ENCODE measurements around the gene RUSC2. TPM values are rescaled to one million over a fixed set of nuclear protein-coding genes. Genes with fewer than 3 reads are reported as not detected.
A peak's percentile ranks its signal among the peaks of the same experiment; 100 is the strongest.
"Not testable (repeated sequence)": the region's sequence is repeated elsewhere in the genome, so short reads cannot be mapped to it uniquely, and the experiment has no call there.

RUSC2 gene
- total RNA-seq, 1 experiment from 2014 or later, result 31.3 TPM

- DNase-seq (ENCODE audit: low read depth), result no peak
These were observed 421 bp downstream of the RUSC2 start for GRCh38 chr9:35490155-35490909.

- DNase-seq (ENCODE audit: low read depth), result peak; percentile 31
These were observed 1.1 kb downstream of the RUSC2 start for GRCh38 chr9:35490910-35491465.

- not testable (repeated sequence) for DNase-seq (ENCODE audit: low read depth)
These were observed 3.2 kb downstream of the RUSC2 start for GRCh38 chr9:35493119-35493518.

- DNase-seq (ENCODE audit: low read depth), result no peak
These were observed 6.1 kb downstream of the RUSC2 start for GRCh38 chr9:35495984-35496383.

GRCh38 chr9:35498245-35498644, 8.3 kb downstream of the RUSC2 start:
- not testable (repeated sequence) for DNase-seq (ENCODE audit: low read depth)

GRCh38 chr9:35499029-35499700, 9.3 kb downstream of the RUSC2 start:
- no peak for DNase-seq (ENCODE audit: low read depth)

- no peak for DNase-seq (ENCODE audit: low read depth)
These were observed 9.8 kb downstream of the RUSC2 start for GRCh38 chr9:35499701-35500030.

- peak; percentile 22 for DNase-seq (ENCODE audit: low read depth)
These were observed 10.3 kb downstream of the RUSC2 start for GRCh38 chr9:35500130-35500748.

- DNase-seq (ENCODE audit: low read depth), result no peak
These were observed 12.0 kb downstream of the RUSC2 start for GRCh38 chr9:35501946-35502345.

GRCh38 chr9:35506359-35506758, 16.4 kb downstream of the RUSC2 start:
- no peak for DNase-seq (ENCODE audit: low read depth)

GRCh38 chr9:35508069-35508468, 18.2 kb downstream of the RUSC2 start:
- no peak for DNase-seq (ENCODE audit: low read depth)

- DNase-seq (ENCODE audit: low read depth), result no peak
These were observed 20.5 kb downstream of the RUSC2 start for GRCh38 chr9:35510383-35510753.

GRCh38 chr9:35510754-35511428, 21.0 kb downstream of the RUSC2 start:
- DNase-seq (ENCODE audit: low read depth), result peak; percentile 97

GRCh38 chr9:35511453-35511852, 21.5 kb downstream of the RUSC2 start:
- DNase-seq (ENCODE audit: low read depth), result no peak

GRCh38 chr9:35515766-35516165, 25.9 kb downstream of the RUSC2 start:
- no peak for DNase-seq (ENCODE audit: low read depth)

- peak; percentile 77 for DNase-seq (ENCODE audit: low read depth)
These were observed 26.6 kb downstream of the RUSC2 start for GRCh38 chr9:35516479-35516878.

GRCh38 chr9:35517131-35517530, 27.2 kb downstream of the RUSC2 start:
- DNase-seq (ENCODE audit: low read depth), result peak; percentile 20

GRCh38 chr9:35517552-35518224, 27.8 kb downstream of the RUSC2 start:
- no peak for DNase-seq (ENCODE audit: low read depth)

GRCh38 chr9:35518225-35518821, 28.4 kb downstream of the RUSC2 start:
- peak; percentile 91 for DNase-seq (ENCODE audit: low read depth)

GRCh38 chr9:35518981-35519679, 29.2 kb downstream of the RUSC2 start:
- peak; percentile 77 for DNase-seq (ENCODE audit: low read depth)

Measured in LHCN-M2 (cell line).